GM23338 (cell line): Measurements from ENCODE around the gene CIB4.

Source experiments
- CREB1 ChIP-seq: fragments of 250-450 bp; sonication (Bioruptor Pico); IDR thresholded peaks from 2 replicates; pipeline ENCODE4 v1.5.0; 2020; ENCODE audit warnings: low read depth, mild to moderate bottlenecking, moderate library complexity
- CTCF ChIP-seq, 2 experiments: fragments of 200-600 bp in 1 of 2; sonication (generic) in 1 of 2; conservative IDR thresholded peaks; 2 replicates each; pipeline versions ENCODE4 v1.5.1 to v1.6.1; 2016 to 2017; ENCODE audit warnings: antibody characterized with exemption in 2 of 2, low read depth in 2 of 2, mild to moderate bottlenecking in 2 of 2, moderate library complexity in 1 of 2
- ETS1 ChIP-seq: IDR thresholded peaks from 2 replicates; pipeline ENCODE4 v1.6.1; 2016; ENCODE audit warnings: antibody characterized with exemption
- EZH2 ChIP-seq: fragments of 200-600 bp; sonication (generic); IDR thresholded peaks from one replicate; pipeline ENCODE4 v1.8.0; 2017; ENCODE audit warnings: antibody characterized with exemption, mild to moderate bottlenecking, low read depth; ENCODE audit not compliant: unreplicated experiment
- EZH2phosphoT487 ChIP-seq: fragments of 200-600 bp; sonication (generic); IDR thresholded peaks from one replicate; pipeline ENCODE4 v1.8.1; 2018; ENCODE audit warnings: antibody characterized with exemption; ENCODE audit not compliant: unreplicated experiment
- JUNB ChIP-seq: IDR thresholded peaks from one replicate; pipeline ENCODE4 v1.6.1; 2016; ENCODE audit warnings: antibody characterized with exemption; ENCODE audit not compliant: unreplicated experiment
- NANOG ChIP-seq: IDR thresholded peaks from 2 replicates; pipeline ENCODE4 v1.6.1; 2016; ENCODE audit warnings: antibody characterized with exemption, borderline replicate concordance
- POLR2AphosphoS5 ChIP-seq: IDR thresholded peaks from 2 replicates; pipeline ENCODE4 v1.6.1; 2016; ENCODE audit warnings: antibody characterized with exemption, low read depth
- REST ChIP-seq: IDR thresholded peaks from one replicate; pipeline ENCODE4 v1.6.1; 2018; ENCODE audit warnings: antibody characterized with exemption; ENCODE audit not compliant: unreplicated experiment
- STAT1 ChIP-seq: IDR thresholded peaks from one replicate; pipeline ENCODE4 v1.6.1; 2016; ENCODE audit warnings: antibody characterized with exemption; ENCODE audit not compliant: unreplicated experiment
- ZNF114 ChIP-seq: fragments of 250-450 bp; sonication (Bioruptor Pico); IDR thresholded peaks from 2 replicates; pipeline ENCODE4 v1.5.0; 2020; ENCODE audit warnings: mild to moderate bottlenecking, moderate library complexity

GRCh38 chr2:26570083-26570430 lies 71.1 kb downstream of the CIB4 start:
- TF ChIP-seq REST (no peak), CTCF (conservative IDR thresholded peaks at IDR 0.05; ENCODE audit: low read depth in 2 of 2) (no peak), POLR2AphosphoS5 (no peak), EZH2 (no peak), ETS1 (no peak), CREB1 (no peak), EZH2phosphoT487 (no peak), ZNF114 (CRISPR knock-in tag) (no peak), NANOG (no peak), JUNB (no peak), STAT1 (no peak)
